ENCODE measurements around the gene SGSM2. TPM values are rescaled to one million over a fixed set of nuclear protein-coding genes. Genes with fewer than 3 reads are reported as not detected.

SGSM2 gene, protein sequence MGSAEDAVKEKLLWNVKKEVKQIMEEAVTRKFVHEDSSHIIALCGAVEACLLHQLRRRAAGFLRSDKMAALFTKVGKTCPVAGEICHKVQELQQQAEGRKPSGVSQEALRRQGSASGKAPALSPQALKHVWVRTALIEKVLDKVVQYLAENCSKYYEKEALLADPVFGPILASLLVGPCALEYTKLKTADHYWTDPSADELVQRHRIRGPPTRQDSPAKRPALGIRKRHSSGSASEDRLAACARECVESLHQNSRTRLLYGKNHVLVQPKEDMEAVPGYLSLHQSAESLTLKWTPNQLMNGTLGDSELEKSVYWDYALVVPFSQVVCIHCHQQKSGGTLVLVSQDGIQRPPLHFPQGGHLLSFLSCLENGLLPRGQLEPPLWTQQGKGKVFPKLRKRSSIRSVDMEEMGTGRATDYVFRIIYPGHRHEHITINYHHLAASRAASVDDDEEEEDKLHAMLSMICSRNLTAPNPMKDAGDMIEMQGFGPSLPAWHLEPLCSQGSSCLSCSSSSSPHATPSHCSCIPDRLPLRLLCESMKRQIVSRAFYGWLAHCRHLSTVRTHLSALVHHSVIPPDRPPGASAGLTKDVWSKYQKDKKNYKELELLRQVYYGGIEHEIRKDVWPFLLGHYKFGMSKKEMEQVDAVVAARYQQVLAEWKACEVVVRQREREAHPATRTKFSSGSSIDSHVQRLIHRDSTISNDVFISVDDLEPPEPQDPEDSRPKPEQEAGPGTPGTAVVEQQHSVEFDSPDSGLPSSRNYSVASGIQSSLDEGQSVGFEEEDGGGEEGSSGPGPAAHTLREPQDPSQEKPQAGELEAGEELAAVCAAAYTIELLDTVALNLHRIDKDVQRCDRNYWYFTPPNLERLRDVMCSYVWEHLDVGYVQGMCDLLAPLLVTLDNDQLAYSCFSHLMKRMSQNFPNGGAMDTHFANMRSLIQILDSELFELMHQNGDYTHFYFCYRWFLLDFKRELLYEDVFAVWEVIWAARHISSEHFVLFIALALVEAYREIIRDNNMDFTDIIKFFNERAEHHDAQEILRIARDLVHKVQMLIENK
- total RNA-seq (10 to 100 TPM; 48.2 to 87.4 TPM), polyA plus RNA-seq (100 to 1,000 TPM in 1 of 2 donors, 10 to 100 TPM in 1; 24.9 to 173 TPM)
- long read RNA-seq, donor 1, transcript SGSM2-208 (1 exons, 2,419 nt), result major isoform, 8 of 71 reads
- long read RNA-seq, donor 1, partial matches to known transcripts, result 48 of 71 reads
- long read RNA-seq, donor 1, other reads (novel, unspliced or antisense), result 14 of 71 reads
- long read RNA-seq, donor 2, full-length matches to known transcripts, result 6 of 60 reads
- long read RNA-seq, donor 2, partial matches to known transcripts, result 23 of 60 reads
- long read RNA-seq, donor 2, other reads (novel, unspliced or antisense), result 31 of 60 reads

DNA sequence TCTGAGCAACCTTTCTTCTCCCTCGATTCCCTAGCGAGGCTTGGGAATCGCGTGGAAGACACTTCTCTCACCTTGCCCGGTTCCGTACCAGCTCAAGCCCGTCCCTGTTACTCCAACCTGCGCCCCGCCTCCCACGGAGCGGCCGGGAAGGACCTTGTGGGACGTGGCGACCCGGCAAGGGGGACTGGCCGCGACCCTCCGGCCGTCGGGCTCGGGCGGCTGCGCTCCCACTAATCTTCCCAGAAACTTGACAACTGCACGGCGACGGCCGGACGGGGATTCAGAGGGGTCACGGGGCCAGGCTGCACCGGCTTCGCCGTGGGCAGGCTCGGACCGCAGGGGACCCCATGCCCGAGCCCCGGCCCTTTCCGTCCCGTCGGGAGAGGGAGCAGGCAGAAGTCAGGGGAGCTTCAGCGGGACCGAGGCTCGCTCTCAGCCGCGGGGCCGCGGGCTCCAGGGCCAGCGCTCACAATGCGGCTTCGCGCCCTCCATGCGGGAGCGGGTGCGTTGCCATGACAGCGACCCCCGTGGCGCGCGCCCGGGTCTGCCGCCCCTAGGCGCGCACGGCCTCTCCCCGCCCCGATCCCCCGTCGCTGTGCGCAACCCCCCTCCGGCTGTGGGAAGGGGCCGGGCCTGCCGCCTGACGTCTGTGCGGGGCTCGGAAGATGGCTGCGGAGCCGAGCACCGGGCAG lies at the start of gene SGSM2:
Gene SGSM2, plus strand, starts transcription at position 650 of the 692 bp plus-strand sequence. CDS start 188 bp downstream, outside the sequence.
- peaks cover 0 to 1% of the 10 kb centered on the region in 2 donors for H3K36me3 ChIP-seq (ENCODE audit: control insufficient read depth in 1 of 2, insufficient read depth in 2 of 2, low read length in 1 of 2)
- peak within 1 kb of the TSS; percentile 92 to 96 for H3K4me3 ChIP-seq (ENCODE audit: low read length in 2 of 2)
- ATAC-seq (ENCODE audit: low FRiP score) (peak; percentile 75), DNase-seq (peak; percentile 79 to 89)
- H3K27ac ChIP-seq (ENCODE audit: low read depth in 1 of 2, low read length in 2 of 2), result peak within 1 kb of the TSS in 1 of 2 donors; percentile 68
- no peaks in the 10 kb centered on the region for H3K27me3 ChIP-seq (ENCODE audit: control insufficient read depth in 1 of 2, insufficient read depth in 2 of 2, low read length in 1 of 2)
- no peaks in the 10 kb centered on the region for H3K9me3 ChIP-seq (ENCODE audit: control insufficient read depth, low read length)
- intact Hi-C loops (cut with DNase I), result loop anchor here (5.0 to 10.0 kb wide), 2 partner anchors 55 to 78 kb away; no protein-coding TSS in a partner anchor
- 0 to 1% methylated on average over 74 to 77 of the region's 77 CpGs for WGBS, 2 donors
- no peaks in the 10 kb centered on the region for H3K4me1 ChIP-seq (ENCODE audit: control insufficient read depth in 1 of 2, insufficient read depth in 2 of 2, low read length in 2 of 2)

DNA sequence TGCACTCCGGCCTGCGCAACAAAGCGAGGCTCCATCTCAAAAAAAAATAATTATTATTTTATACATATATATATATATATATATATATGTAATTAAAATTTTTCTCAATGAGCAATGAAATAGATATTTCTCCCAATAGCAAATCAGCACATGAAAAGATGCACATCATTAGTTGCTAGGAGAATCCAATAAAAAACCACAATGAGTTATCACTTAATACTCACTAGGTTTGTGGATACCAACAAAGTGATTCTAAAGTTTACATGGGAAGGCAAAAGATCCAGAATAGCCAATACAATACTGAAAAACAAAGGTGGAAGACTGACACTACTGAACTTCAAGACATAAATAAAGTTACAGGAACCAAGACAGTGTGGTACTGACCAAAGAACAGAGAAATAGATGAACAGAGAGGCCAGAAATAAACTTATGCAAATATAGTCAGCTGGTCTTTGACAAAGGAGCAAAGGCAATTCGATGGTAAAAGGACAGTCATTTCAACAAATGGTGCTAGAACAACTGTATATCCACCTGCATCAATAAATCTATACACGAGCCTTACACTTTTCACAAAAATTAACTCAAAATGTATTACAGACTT lies 47.3 kb upstream of the SGSM2 start:
- H3K36me3 ChIP-seq (ENCODE audit: control insufficient read depth in 1 of 2, insufficient read depth in 2 of 2, low read length in 1 of 2), result peaks cover 4 to 8% of the 10 kb centered on the region in 2 donors

DNA sequence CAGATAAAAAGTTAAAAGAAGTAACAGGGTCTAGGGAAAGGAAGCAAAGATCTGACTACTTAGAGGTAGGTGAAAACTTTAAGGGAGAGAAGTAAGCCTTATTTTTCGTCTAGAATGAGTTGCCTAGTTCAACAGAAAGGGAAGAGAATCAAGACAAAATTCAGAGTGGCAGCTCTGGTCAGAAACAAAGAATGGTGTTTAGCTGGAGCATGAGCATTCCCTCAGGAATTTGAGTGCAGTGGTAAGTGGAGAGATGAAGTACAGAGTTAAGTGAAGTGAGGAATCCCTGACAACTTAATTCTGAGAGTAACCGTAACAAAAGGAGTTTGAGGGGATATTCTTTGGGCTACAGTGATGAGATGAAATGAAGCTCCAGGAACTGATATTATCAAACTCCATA lies 45.2 kb upstream of the SGSM2 start:
- Histone ChIP-seq H3K27me3 (ENCODE audit: control insufficient read depth in 1 of 2, insufficient read depth in 2 of 2, low read length in 1 of 2) (no peaks in the 10 kb centered on the region), H3K36me3 (ENCODE audit: control insufficient read depth in 1 of 2, insufficient read depth in 2 of 2, low read length in 1 of 2) (peaks cover 4 to 8% of the 10 kb centered on the region in 2 donors), H3K9me3 (ENCODE audit: control insufficient read depth, low read length) (no peaks in the 10 kb centered on the region), H3K4me1 (ENCODE audit: control insufficient read depth in 1 of 2, insufficient read depth in 2 of 2, low read length in 2 of 2) (no peaks in the 10 kb centered on the region), H3K27ac (ENCODE audit: low read depth in 1 of 2, low read length in 2 of 2) (no peak overlapping the region), H3K4me3 (ENCODE audit: low read length in 2 of 2) (no peak overlapping the region)
- ATAC-seq (ENCODE audit: low FRiP score), result no peak
- DNase-seq, result no peak
- 79 to 81% methylated on average over 2 of the region's 2 CpGs for WGBS, 2 donors
- intact Hi-C loops (cut with DNase I), result no loop called here

More for the DNA sequence above, 47.3 kb upstream of the SGSM2 start:
- H3K27me3 ChIP-seq (ENCODE audit: control insufficient read depth in 1 of 2, insufficient read depth in 2 of 2, low read length in 1 of 2), result no peaks in the 10 kb centered on the region
- ATAC-seq (ENCODE audit: low FRiP score) (no peak), DNase-seq (no peak)
- no peak overlapping the region for H3K4me3 ChIP-seq (ENCODE audit: low read length in 2 of 2)
- H3K4me1 ChIP-seq (ENCODE audit: control insufficient read depth in 1 of 2, insufficient read depth in 2 of 2, low read length in 2 of 2), result no peaks in the 10 kb centered on the region
- intact Hi-C loops (cut with DNase I), result no loop called here
- 94% methylated on average over 5 of the region's 5 CpGs for WGBS, 2 donors
- H3K27ac ChIP-seq (ENCODE audit: low read depth in 1 of 2, low read length in 2 of 2), result no peak overlapping the region
- no peaks in the 10 kb centered on the region for H3K9me3 ChIP-seq (ENCODE audit: control insufficient read depth, low read length)

DNA sequence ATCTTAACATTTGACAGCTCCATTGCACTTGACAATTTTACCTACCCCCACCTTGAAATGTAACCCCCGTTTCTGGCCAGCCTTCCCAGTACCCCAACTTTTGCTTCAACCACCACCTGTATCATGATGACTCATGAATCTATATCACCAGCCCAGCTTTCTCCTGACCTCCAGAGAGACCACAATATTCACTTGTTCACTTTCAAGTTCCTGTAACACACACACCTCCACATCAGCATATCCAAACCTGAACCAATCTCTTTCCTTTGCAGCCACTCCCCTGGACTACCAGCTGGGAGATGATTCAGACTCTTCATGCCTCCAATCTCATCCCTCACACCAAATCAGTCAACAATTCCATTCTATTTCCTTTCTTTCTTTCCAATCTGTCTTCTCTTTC lies 41.7 kb upstream of the SGSM2 start:
- DNase-seq (no peak), ATAC-seq (ENCODE audit: low FRiP score) (no peak)
- intact Hi-C loops (cut with DNase I), result no loop called here
- Histone ChIP-seq H3K36me3 (ENCODE audit: control insufficient read depth in 1 of 2, insufficient read depth in 2 of 2, low read length in 1 of 2) (peaks cover 4 to 8% of the 10 kb centered on the region in 2 donors), H3K4me3 (ENCODE audit: low read length in 2 of 2) (no peak overlapping the region), H3K9me3 (ENCODE audit: control insufficient read depth, low read length) (no peaks in the 10 kb centered on the region), H3K27ac (ENCODE audit: low read depth in 1 of 2, low read length in 2 of 2) (no peak overlapping the region), H3K27me3 (ENCODE audit: control insufficient read depth in 1 of 2, insufficient read depth in 2 of 2, low read length in 1 of 2) (no peaks in the 10 kb centered on the region), H3K4me1 (ENCODE audit: control insufficient read depth in 1 of 2, insufficient read depth in 2 of 2, low read length in 2 of 2) (no peaks in the 10 kb centered on the region)
- WGBS, 2 donors, result 82% methylated on average over 1 of the region's 1 CpG

DNA sequence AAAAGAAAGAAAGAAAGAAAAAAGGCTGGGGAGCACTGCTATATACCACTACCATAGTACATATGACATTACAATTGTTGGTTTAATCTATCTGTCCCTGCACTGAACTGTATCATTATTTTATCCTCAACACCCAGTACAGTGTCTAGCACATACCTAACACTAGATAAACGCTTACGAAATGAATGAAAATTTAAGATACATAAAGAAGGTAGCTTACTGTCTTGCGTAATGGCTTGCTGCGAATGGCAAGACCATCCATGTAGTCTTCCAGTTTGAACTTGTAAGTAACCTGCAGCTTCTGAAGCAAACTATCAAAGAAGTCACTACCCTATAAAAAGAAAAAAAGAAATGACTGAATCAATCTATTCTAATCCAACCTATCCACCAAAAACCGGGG lies 40.3 kb upstream of the SGSM2 start:
- Histone ChIP-seq H3K9me3 (ENCODE audit: control insufficient read depth, low read length) (no peaks in the 10 kb centered on the region), H3K27me3 (ENCODE audit: control insufficient read depth in 1 of 2, insufficient read depth in 2 of 2, low read length in 1 of 2) (no peaks in the 10 kb centered on the region), H3K4me3 (ENCODE audit: low read length in 2 of 2) (no peak overlapping the region), H3K36me3 (ENCODE audit: control insufficient read depth in 1 of 2, insufficient read depth in 2 of 2, low read length in 1 of 2) (peaks cover 4% of the 10 kb centered on the region in 2 donors), H3K27ac (ENCODE audit: low read depth in 1 of 2, low read length in 2 of 2) (no peak overlapping the region), H3K4me1 (ENCODE audit: control insufficient read depth in 1 of 2, insufficient read depth in 2 of 2, low read length in 2 of 2) (no peaks in the 10 kb centered on the region)
- ATAC-seq (ENCODE audit: low FRiP score), result no peak
- no peak for DNase-seq
- WGBS, 2 donors, result 85 to 88% methylated on average over 5 of the region's 5 CpGs
- intact Hi-C loops (cut with DNase I), result no loop called here

DNA sequence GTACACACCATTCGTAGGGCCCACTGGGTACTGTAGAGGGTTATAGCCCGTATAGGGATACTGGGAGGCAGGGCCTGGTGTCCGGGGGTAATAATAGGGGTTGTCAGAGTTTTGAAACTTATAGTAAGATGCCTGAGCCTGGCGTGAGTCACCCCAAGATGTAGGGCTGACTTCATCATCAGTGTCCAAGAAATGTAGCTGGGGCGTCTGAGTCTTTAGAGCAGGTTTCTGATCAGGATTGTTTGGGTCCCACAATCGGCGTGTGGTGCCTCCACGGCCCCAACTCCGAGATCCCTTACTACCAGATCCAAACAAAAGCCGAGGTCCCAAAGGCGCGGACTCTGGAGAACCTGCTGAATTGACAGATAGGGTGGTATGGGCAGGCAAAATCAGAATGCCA lies 38.2 kb upstream of the SGSM2 start:
- H3K4me1 ChIP-seq (ENCODE audit: control insufficient read depth in 1 of 2, insufficient read depth in 2 of 2, low read length in 2 of 2), result no peaks in the 10 kb centered on the region
- H3K9me3 ChIP-seq (ENCODE audit: control insufficient read depth, low read length), result no peaks in the 10 kb centered on the region
- no peaks in the 10 kb centered on the region for H3K36me3 ChIP-seq (ENCODE audit: control insufficient read depth in 1 of 2, insufficient read depth in 2 of 2, low read length in 1 of 2)
- H3K4me3 ChIP-seq (ENCODE audit: low read length in 2 of 2), result no peak overlapping the region
- H3K27ac ChIP-seq (ENCODE audit: low read depth in 1 of 2, low read length in 2 of 2), result no peak overlapping the region
- intact Hi-C loops (cut with DNase I), result no loop called here
- DNase-seq (no peak), ATAC-seq (ENCODE audit: low FRiP score) (no peak)
- H3K27me3 ChIP-seq (ENCODE audit: control insufficient read depth in 1 of 2, insufficient read depth in 2 of 2, low read length in 1 of 2), result no peaks in the 10 kb centered on the region
- WGBS, 2 donors, result 92 to 96% methylated on average over 12 of the region's 12 CpGs

DNA sequence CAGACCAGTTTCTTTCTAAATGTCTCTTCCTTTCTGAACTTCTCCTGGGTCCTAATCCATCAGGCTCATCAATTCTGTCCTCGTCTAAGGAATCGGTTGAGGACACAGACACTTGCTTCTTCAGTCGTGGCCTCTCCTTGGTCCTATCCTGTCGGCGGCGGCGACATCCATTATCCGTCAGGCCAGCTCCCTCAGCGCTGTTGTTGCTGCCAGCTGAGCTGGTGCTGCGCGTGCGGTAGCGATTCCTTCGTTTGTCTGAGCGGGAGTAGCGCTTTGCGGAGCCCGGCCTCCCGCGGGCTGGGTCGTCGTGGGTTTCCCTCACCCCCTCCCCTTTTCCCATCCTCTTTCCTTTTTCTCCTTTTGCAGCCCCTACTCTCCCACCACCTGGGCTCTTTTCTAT lies 37.5 kb upstream of the SGSM2 start:
- no peak for ATAC-seq (ENCODE audit: low FRiP score)
- DNase-seq, result no peak
- Histone ChIP-seq H3K27ac (ENCODE audit: low read depth in 1 of 2, low read length in 2 of 2) (no peak overlapping the region), H3K4me1 (ENCODE audit: control insufficient read depth in 1 of 2, insufficient read depth in 2 of 2, low read length in 2 of 2) (no peaks in the 10 kb centered on the region), H3K4me3 (ENCODE audit: low read length in 2 of 2) (no peak overlapping the region), H3K36me3 (ENCODE audit: control insufficient read depth in 1 of 2, insufficient read depth in 2 of 2, low read length in 1 of 2) (no peaks in the 10 kb centered on the region), H3K9me3 (ENCODE audit: control insufficient read depth, low read length) (no peaks in the 10 kb centered on the region), H3K27me3 (ENCODE audit: control insufficient read depth in 1 of 2, insufficient read depth in 2 of 2, low read length in 1 of 2) (no peaks in the 10 kb centered on the region)
- intact Hi-C loops (cut with DNase I), result no loop called here
- WGBS, 2 donors, result 89 to 92% methylated on average over 22 of the region's 22 CpGs

All from aorta (tissue), 5 donors.